Psoas muscle (tissue), 8 donors: Measurements from ENCODE around the gene NFS1. TPM values are rescaled to one million over a fixed set of nuclear protein-coding genes. Genes with fewer than 3 reads are reported as not detected.

ENCODE experiments used
- ATAC-seq, 4 donors: fragments of 200-7000 bp; cut with Tn5 transposase; one replicate each; pipeline ENCODE4 v1.9.1; 2020; ENCODE audit warnings: moderate library complexity in 3 of 4, mild to moderate bottlenecking in 2 of 4
- DNase-seq, 2 donors: peaks; one replicate each; pipeline ENCODE4 v3.0.0-alpha.2; 2020
- H3K27ac ChIP-seq: fragments of 200-600 bp; one replicate; pipeline ENCODE4 v1.8.0; 2022
- H3K27me3 ChIP-seq, 3 donors: fragments of 200-600 bp in 1 of 3; one replicate each; pipeline versions ENCODE4 v1.6.1 to v1.8.0; 2013 to 2022; ENCODE audit warnings: low read length in 2 of 3, mild to moderate bottlenecking in 2 of 3, moderate library complexity in 1 of 3; ENCODE audit not compliant: insufficient read depth in 3 of 3
- H3K36me3 ChIP-seq, 2 donors: fragments of 200-600 bp in 1 of 2; one replicate each; pipeline versions ENCODE4 v1.6.1 to v1.8.0; 2013 to 2022; ENCODE audit warnings: low read depth in 1 of 2, mild to moderate bottlenecking in 1 of 2, moderate library complexity in 1 of 2; ENCODE audit not compliant: insufficient read depth in 1 of 2
- H3K4me1 ChIP-seq: fragments of 200-600 bp; one replicate; pipeline ENCODE4 v1.8.0; 2022
- H3K4me3 ChIP-seq: fragments of 200-600 bp; one replicate; pipeline ENCODE4 v1.8.0; 2022; ENCODE audit warnings: mild to moderate bottlenecking
- H3K9me3 ChIP-seq: fragments of 200-600 bp; one replicate; pipeline ENCODE4 v1.8.0; 2022
- WGBS, 3 donors: extraction: QIAGEN DNeasy Blood & Tissue Kit; methylation state at CpG; one replicate each; pipeline versions ENCODE4 v1.1.6 to v1.1.7; 2013; 5-methylcytosine and 5-hydroxymethylcytosine counted together
- intact Hi-C, 2 donors: fragments of 100-400 bp; cut with DNase I; formaldehyde crosslinking; loops; one replicate each; pipeline versions ENCODE4 v1.11.0 to v1.14.2; 2022
- polyA plus RNA-seq, 3 donors: library from polyadenylated mRNA; stranded (reverse); fragments of 200-250 nt; gene quantifications; one replicate each; pipeline ENCODE4 v1.2.3, GENCODE V29; 2013
- total RNA-seq, 4 donors: library from RNA; stranded (reverse); fragmentation: NEBNext Ultra II Directional in 2 of 4; extraction: Animal tissue kit (Norgen Biotek cat#: 25700) in 2 of 4; gene quantifications; one replicate each; pipeline versions ENCODE4 v1.2.1 to v1.2.4, GENCODE V29; 2021 to 2023
- TF ChIP-seq, protein P1 (sequence below): fragments of 200-600 bp; IDR thresholded peaks from one replicate; pipeline ENCODE4 v1.8.0; 2022; ENCODE audit warnings: antibody characterized with exemption
- donor health status: healthy with polysubstance abuse.
- donor health status: DM: no; HTN: no; CAD: no; lungs with moderate emphysema.
- donor health status: Bipolar disorder and iron deficiency.
- donor health status: healthy.
- donor health status: DM: yes; HTN: yes; CAD: no.
- donor health status: DM: no; HTN: no; CAD: no.
- donor health status: DM: no; HTN: no; CAD: no.
- donor health status: DM: yes; HTN: yes; CAD: no.

The NFS1 gene
- total and polyA plus RNA-seq, 7 donors, result 19.8 to 45.0 (median 35.2) TPM

DNA sequence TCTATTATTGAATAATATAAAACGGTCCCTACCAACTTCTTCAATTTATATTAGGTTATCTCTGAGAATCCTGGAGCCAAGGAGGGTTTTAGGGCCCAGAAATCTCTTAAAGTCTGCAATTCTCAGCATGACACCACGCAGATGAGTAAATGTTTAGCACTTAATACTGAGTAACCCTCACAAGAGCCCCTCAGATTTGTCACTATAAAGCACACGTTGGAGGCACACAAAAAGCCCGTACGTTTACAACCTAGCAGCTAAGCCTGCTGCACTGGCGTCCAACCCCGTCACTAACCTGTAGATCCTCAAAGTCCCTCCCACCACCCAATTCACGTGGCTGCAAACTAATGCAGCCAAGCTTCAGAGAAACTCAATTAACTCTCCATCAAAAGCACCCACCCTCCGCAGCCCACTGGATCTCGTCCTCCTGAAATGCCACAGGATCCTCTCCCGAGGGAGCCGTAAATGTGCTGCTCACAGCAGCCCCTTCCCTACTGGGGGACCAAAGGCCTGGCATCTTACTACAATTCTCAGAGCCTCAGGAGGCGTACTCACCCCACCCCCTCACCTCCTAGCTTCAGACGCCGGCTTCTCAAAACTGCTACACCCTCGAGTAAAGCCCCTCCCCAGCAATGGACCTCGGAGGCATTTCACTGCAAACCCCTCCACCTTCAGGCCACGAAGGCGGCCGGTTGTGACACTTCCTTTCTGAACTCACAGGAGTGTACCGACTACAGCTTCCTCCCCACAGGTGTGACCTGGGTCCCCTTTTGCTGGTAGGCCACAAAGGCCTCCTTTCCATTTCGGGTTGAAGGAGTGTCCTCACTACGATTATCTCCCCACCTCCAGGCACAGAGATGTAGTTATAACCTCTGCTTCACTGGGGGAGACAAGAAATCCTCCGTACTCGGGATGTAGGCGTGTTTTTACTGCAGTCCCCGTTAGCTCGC lies 35.4 kb downstream of the NFS1 start:
- TF ChIP-seq, protein P1, sequence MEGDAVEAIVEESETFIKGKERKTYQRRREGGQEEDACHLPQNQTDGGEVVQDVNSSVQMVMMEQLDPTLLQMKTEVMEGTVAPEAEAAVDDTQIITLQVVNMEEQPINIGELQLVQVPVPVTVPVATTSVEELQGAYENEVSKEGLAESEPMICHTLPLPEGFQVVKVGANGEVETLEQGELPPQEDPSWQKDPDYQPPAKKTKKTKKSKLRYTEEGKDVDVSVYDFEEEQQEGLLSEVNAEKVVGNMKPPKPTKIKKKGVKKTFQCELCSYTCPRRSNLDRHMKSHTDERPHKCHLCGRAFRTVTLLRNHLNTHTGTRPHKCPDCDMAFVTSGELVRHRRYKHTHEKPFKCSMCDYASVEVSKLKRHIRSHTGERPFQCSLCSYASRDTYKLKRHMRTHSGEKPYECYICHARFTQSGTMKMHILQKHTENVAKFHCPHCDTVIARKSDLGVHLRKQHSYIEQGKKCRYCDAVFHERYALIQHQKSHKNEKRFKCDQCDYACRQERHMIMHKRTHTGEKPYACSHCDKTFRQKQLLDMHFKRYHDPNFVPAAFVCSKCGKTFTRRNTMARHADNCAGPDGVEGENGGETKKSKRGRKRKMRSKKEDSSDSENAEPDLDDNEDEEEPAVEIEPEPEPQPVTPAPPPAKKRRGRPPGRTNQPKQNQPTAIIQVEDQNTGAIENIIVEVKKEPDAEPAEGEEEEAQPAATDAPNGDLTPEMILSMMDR, result no peak
- Histone ChIP-seq H3K4me1 (peaks cover 40% of the 10 kb centered on the region), H3K9me3 (no peaks in the 10 kb centered on the region), H3K4me3 (peak overlapping the region; percentile 75), H3K27ac (peak overlapping the region; percentile 98), H3K36me3 (peaks cover 0 to 12% of the 10 kb centered on the region in 2 donors), H3K27me3 (no peaks in the 10 kb centered on the region)
- intact Hi-C loops, result loop anchor here (5.0 kb wide), 1 partner anchor 46 kb away; the partner anchor contains the start of gene SPAG4 (in 2 of the 2)
- WGBS, 3 donors, result 0% methylated on average over 28 of the region's 28 CpGs
- ATAC-seq (peak; percentile 18 to 33 (median 30)), DNase-seq (peak; percentile 20 to 57)

DNA sequence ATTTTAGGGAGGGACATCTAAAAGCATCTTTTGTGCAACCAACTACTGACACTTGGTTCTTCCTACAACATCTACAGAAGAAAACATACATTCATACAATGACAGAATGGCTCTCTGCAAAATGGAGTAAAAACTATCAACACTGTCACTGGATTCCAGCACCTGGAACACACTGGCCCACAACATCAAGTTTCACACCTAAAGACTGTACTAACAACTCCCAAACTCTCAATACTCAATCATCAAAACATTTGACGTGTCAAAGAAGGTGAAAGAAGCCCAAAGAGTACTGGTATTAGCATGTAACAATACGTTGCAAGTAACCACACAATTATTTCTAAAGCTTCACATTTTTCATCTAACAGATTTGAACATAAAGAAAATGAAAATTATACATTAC lies 36.6 kb downstream of the NFS1 start:
- H3K4me1 ChIP-seq, result peaks cover 48% of the 10 kb centered on the region
- intact Hi-C loops, result loop anchor here (5.0 kb wide), 1 partner anchor 45 kb away; the partner anchor contains the start of gene SPAG4 (in 2 of the 2)
- ATAC-seq (no peak), DNase-seq (no peak)
- TF ChIP-seq, protein P1, result no peak
- peak overlapping the region; percentile 75 for H3K4me3 ChIP-seq
- H3K36me3 ChIP-seq, result no peaks in the 10 kb centered on the region
- WGBS, 3 donors, result 15 to 33% (median 19%) methylated on average over 2 of the region's 2 CpGs
- no peak overlapping the region for H3K27ac ChIP-seq
- no peaks in the 10 kb centered on the region for H3K27me3 ChIP-seq
- no peaks in the 10 kb centered on the region for H3K9me3 ChIP-seq

DNA sequence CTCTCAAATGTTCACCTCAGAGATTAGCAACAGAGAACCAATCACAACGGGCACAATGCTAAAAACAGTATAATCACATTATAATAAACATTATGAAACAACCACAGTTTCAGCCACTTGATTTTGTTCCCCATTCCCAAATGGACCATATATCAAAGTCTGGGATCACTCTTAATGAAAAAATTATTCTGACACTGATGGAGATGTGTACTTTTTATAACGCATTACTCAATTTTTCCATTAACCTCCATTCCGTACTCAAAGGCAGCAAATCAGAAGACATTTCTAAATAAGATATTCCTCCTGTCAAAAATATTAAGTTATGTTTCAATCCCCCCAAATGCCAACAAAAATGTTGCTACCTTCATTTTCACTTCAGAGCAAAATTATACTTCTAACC lies 37.2 kb downstream of the NFS1 start:
- Histone ChIP-seq H3K4me1 (peaks cover 54% of the 10 kb centered on the region), H3K9me3 (no peaks in the 10 kb centered on the region), H3K36me3 (no peaks in the 10 kb centered on the region), H3K4me3 (peak overlapping the region; percentile 75), H3K27ac (no peak overlapping the region), H3K27me3 (no peaks in the 10 kb centered on the region)
- 26 to 32% (median 27%) methylated on average over 3 of the region's 3 CpGs for WGBS, 3 donors
- intact Hi-C loops, result loop anchor here (5.0 kb wide), 1 partner anchor 45 kb away; the partner anchor contains the start of gene SPAG4 (in 2 of the 2)
- ATAC-seq (no peak), DNase-seq (no peak)
- TF ChIP-seq, protein P1, result no peak

DNA sequence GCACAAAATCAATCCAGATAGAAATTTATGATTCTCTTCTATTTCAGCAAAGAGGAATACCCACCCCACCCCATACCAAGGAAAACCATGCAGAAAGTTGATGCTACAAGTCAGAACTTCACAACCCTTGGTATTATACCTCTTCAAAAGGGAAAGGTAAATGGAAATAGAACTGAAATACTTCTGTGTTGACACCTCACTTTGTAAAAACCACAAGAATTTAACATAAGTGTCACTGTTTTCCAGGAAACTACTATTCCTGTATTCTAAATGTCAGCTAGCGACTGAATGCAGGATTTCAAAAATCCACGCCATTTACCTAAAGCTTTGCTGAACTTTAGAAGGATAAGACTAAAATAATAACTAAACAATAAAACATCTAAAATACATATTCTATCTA lies 38.1 kb downstream of the NFS1 start:
- TF ChIP-seq, protein P1, result no peak
- H3K9me3 ChIP-seq, result no peaks in the 10 kb centered on the region
- H3K4me1 ChIP-seq, result peaks cover 60% of the 10 kb centered on the region
- peak overlapping the region; percentile 10 for H3K27ac ChIP-seq
- no peaks in the 10 kb centered on the region for H3K36me3 ChIP-seq
- DNase-seq (no peak), ATAC-seq (no peak)
- peak overlapping the region; percentile 75 for H3K4me3 ChIP-seq
- no peaks in the 10 kb centered on the region for H3K27me3 ChIP-seq
- WGBS, 3 donors, result 84 to 88% (median 85%) methylated on average over 2 of the region's 2 CpGs
- intact Hi-C loops, result loop anchor here (5.0 kb wide), 1 partner anchor 44 kb away; the partner anchor contains the start of gene SPAG4 (in 2 of the 2)
